Left cardiac atrium (tissue), 4 donors: ENCODE data around the gene PRMT7. TPM values are rescaled to one million over a fixed set of nuclear protein-coding genes. Genes with fewer than 3 reads are reported as not detected.

Experiments used
- ATAC-seq, 2 donors: fragments of 200-7000 bp; cut with Tn5 transposase; one replicate each; pipeline ENCODE4 v1.9.1; 2020; ENCODE audit warnings: mild to moderate bottlenecking in 2 of 2, moderate library complexity in 2 of 2
- DNase-seq: peaks from one replicate; pipeline ENCODE4 v3.0.0-alpha.2; 2020
- intact Hi-C, 2 donors: fragments of 100-400 bp; cut with DNase I; formaldehyde crosslinking; loops; one replicate each; pipeline versions ENCODE4 v1.14.1 to v1.15.1; 2022 to 2023
- total RNA-seq, 2 donors: library from RNA; stranded (reverse); fragmentation: NEBNext Ultra II Directional; extraction: Animal tissue kit (Norgen Biotek cat#: 25700); gene quantifications; one replicate each; pipeline ENCODE4 v1.2.1, GENCODE V29; 2021
- donor health status: DM: no; HTN: yes; CAD: no.
- donor health status: DM: no; HTN: yes; CAD: no; lungs with severe emphysema.
- donor health status: DM: yes; HTN: yes; CAD: no.
- donor health status: Dilated cardiomyopathy.

The PRMT7 gene
- total RNA-seq, 2 donors from 2014 or later = 24.3 to 24.9 TPM

DNA sequence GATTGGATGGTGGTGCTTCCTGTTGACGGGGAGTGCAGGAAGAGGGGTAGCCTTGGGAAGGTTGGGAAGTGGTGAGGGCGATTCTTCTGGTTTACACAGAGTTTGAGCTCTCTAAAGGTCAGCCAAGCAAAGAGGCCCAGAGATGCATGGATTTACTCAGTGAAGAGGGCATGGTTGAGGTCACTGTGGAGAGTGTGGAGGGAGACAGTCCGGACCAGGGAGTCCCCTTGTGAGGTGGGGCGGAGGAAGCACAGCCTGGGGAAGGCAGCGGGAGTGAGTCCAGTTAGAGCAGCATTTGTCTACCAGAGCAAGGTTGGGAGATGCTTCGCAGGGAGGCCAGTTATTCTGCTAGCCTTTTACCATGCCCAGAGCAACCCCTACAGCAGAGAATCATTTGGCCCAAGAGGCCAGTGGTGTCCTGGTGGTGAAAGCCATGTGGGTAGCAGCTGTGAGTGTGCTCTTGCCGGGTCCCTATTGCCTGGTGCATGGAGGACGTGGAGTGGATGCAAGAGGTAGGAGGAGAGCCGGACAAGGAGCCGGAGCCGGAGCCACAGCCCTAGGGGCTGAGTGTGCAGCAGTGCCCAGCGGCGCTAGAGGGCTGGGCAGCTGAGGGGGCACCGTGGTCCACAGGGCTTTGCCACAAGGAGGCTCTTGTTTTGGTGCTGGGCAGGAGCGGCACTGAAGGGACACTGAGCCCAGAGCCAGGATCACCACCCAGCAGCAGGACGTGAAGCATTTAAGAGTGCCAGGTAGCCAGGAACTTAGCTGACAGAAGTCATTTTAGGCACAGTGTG is 27.7 kb downstream of the PRMT7 start:
- intact Hi-C loops = no loop called here
- no peak for ATAC-seq
- no peak for DNase-seq

DNA sequence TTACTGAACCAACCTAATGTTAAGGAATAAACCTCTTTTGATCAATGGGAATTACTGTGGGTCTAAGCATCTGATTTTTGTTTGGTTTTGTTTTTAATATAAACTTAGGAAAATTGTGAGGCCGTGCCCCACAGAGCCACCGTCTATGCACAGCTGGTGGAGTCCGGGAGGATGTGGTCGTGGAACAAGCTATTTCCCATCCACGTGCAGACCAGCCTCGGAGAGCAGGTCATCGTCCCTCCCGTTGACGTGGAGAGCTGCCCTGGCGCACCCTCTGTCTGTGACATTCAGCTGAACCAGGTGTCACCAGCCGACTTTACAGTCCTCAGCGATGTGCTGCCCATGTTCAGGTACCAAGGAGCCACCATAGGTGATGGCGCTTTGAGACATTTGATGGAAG is 28.4 kb downstream of the PRMT7 start:
- no peak for ATAC-seq

DNA sequence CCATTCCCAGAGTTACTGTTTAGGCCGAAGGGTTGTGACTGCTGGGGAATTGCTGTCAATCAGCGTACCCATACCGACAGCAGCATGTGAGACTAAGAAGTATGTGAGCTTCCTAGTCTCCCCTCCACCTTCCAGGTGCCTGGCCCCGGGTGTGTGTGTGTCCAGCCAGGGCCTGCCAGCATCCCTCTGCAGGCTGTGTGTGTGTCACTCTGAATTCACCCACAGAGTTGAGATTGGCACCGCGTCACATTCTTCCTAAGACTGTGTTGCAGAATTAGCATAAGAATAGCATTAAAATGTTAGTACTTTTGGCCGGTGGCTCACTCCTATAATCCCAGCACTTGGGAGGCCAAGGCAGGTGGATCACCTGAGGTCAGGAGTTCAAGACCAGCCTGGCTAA is 31.8 kb downstream of the PRMT7 start:
- intact Hi-C loops = no loop called here
- DNase-seq (no peak), ATAC-seq (no peak)

More for the DNA sequence above, 28.4 kb downstream of the PRMT7 start:
- intact Hi-C loops = no loop called here
- no peak for DNase-seq

DNA sequence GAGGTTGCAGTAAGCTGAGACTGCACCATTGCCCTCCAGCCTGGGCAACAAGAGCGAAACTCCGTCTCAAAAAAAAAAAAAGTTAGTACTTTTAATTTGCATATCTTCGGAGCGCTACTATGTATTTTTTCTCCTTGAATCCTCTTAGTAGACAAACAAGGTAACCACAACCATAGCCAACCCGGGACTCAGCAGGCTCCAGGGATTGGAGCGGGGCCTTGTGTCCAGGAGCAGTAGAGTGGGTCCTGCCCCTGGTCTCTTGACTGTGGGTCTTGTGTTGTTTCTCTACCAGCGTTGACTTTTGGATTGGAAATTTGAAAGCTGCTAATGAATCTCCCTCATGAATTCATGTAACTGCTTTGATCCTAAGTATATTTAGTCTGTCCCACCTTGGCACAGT is 32.3 kb downstream of the PRMT7 start:
- DNase-seq = no peak
- no peak for ATAC-seq
- intact Hi-C loops = no loop called here

DNA sequence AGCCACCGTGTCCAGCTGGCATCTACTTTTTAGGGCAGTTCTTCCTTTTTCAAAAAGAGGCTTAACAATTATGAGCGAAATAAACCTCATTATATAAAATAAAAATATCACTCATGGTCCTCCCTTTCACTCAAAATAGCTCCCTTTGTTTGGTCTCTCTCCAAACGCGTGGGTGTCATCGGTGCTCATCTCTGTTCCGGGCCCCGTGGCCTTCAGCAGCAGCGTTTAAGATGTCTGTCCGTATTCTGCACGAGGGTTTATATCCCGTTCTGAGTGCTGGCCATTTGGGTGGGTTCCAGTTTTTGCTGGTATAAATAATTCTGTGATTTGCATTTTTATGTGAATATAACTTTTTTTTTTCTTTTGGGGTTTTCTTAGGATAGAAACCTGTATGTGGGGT is 33.4 kb downstream of the PRMT7 start:
- ATAC-seq = peak in 1 of 2 donors; percentile 56
- no peak for DNase-seq
- intact Hi-C loops = no loop called here

DNA sequence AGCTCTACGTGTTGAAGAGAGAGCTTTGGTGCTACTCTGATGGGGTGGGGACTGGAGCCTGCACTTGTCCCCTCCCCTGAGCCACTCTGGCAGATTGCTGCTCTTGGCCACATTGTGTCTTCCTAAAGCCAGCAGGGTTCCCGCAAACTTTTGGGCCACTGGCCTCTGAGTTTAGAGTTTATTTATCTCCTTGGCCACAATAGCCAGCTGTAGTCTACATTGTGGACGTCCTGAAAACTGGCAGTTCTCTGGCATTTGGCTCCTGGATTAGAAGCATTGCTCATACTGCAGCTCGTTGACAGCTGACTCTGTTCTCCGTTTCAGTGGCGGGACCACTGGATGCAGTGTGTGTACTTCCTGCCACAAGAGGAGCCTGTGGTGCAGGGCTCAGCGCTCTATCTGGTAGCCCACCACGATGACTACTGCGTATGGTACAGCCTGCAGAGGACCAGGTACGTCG is 34.6 kb downstream of the PRMT7 start:
- ATAC-seq = peak; percentile 61 to 62
- intact Hi-C loops = no loop called here
- DNase-seq = no peak

DNA sequence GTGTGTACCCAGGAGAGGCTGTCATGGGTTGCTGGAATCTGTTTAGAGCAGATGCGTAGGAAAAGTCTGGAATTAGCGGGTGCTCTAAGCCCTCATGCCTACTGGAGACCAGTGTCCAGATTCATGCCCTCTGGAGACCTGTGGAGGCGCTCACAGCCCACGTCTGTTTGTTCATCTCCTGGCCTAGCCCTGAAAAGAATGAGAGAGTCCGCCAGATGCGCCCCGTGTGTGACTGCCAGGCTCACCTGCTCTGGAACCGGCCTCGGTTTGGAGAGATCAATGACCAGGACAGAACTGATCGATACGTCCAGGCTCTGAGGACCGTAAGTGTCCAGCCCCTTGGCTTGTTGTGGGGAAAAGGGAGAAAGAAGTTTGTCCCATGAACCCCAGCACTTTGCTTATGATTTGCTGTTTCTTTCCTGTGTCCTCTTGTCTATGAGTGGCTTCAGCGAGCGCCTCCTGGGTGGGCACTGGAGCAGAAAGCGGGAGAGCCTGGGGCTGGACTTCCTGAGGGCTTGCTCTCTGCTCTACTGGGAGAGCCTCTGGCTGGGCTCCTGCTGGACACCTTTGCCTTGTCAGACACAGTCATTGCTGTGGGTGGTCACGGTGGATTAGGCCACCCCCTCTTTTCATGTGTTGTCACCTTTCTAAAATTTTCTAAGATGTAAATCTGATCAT is 35.3 kb downstream of the PRMT7 start:
- DNase-seq (no peak), ATAC-seq (no peak)
- intact Hi-C loops = no loop called here

DNA sequence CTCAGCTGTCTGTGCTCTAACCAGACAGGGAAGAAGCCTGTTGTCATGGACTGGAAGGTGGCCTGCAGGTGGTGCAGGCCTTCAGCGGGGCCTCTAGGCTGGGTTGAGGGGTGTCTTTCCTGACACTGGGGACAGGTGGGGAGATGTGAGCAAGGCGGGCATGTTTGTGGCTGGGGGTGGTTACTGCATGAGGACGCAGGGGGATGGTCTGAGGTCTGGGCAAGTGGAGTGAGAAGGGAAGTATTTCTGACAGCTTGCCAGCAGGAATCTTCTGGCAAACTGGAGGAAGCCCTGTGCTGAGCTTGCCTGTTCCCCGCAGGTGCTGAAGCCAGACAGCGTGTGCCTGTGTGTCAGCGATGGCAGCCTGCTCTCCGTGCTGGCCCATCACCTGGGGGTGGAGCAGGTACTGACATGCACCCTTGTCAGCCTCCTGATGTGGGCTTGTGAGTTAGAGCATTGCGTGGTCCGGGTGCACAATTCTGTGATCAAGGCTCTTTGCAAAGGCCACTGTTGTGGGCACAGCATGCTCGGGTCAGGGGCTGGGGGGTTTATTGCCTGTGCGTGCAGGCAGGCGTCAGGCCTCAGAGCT is 36.2 kb downstream of the PRMT7 start:
- DNase-seq (no peak), ATAC-seq (no peak)
- intact Hi-C loops = no loop called here

DNA sequence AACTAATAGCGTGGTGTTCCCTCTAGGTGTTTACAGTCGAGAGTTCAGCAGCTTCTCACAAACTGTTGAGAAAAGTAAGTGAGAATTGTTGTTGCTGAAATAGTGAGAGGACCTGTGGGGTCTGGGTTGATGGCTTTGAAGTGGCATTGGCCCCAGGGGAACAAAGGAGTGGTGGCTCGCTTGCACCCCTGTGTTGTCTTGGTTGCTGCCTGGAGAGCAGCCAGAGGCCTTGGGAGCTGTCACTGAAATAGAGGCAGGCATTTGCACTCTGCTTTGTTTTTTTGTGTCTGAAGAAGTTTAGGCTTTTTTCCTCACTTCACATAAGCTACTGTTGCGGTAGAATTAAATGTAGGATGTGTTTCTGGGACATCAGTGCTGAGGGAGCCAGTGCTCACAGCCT is 36.8 kb downstream of the PRMT7 start:
- DNase-seq (no peak), ATAC-seq (no peak)
- intact Hi-C loops = no loop called here

DNA sequence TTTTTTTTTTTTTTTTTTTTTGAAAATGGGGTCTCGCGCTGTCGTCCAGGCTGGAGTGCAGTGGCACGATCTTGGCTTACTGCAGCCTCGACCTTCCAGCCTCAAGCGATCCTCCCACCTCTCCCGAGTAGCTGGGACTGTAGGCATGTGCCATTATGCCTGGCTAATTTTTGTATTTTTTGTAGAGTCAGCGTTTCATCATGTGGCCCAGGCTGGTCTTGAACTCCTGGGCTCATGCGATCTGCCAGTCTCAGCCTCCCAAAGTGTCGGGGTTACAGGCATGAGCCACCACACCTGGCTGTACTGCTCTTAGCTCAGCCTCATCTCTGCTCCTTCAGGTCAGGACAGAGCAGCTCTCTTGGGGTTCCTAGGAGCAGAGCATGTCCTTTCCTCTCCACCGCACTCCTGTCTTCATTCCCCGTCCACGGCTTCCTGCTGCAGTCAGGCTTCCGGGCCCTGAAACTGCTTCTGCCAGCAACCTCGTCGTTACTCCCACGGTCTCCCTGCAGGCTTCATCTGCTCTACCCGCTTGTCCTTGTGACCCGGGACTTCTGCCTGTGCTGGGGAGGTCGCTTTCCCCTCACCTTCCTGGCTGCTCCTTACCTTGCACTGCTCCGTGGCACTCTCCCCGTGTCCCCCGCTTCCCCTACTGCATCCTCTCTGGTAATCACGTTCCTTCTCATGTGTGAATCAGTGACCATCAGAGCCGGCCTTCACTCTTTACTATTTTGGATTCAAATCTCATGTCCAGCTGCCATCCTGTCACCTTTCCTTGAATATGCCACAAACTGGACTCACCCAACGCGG is 38.0 kb downstream of the PRMT7 start:
- intact Hi-C loops = no loop called here
- ATAC-seq = no peak

DNA sequence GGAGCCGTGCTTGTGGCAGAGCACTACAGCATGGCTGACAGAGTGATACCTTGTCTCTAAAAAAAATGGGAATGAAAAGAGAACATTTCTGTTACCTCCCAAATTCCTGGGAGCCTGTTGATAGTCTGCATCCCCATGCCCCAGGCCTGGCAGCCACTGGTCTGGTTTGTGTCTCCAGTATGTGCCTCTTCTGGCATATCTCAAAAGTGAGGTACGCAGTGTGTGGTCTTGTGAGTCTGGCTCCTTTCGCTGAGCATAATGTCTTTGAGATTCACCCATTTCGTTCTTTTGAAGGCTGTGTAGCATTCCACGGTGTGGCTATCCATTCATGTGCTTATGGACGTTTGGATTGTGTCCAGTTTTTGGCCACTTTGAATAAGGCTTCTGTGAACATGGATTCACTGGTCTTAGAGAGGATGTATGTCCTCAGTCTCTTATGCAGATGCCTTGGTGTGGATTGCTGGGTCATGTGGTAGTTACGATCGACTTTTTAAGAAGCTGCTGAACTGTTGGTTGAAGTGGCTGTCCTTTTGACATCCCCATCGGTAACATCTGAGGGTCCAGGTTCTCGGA is 39.1 kb downstream of the PRMT7 start:
- no peak for DNase-seq
- ATAC-seq = no peak
- intact Hi-C loops = no loop called here

More for the DNA sequence above, 38.0 kb downstream of the PRMT7 start:
- DNase-seq = no peak

DNA sequence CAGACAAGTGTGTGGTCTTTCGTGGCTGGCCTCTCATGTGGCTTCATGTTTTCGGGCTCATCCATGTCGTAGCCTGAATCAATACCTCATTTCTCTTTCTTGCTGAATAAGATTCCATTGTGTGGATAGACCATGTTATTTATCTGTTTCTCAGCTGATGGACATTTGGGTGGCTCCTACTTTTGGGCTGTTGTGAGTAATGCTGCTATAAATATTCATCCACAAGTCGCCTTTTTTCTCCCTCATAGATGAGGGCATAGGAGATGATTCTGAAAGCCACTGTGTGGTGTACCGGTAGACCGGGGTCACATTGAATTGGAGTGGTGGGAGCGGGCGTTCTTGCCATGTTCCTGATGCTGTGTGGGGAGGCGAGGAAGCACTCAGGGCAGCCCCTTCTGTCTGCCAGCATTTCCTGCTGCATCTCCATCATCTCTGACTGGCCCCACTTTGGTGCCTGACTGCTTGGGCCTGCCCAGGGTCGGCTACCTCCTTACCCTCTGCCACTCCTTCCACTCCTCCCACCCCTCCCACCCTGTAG is 40.1 kb downstream of the PRMT7 start:
- no peak for ATAC-seq
- no peak for DNase-seq
- intact Hi-C loops = no loop called here

DNA sequence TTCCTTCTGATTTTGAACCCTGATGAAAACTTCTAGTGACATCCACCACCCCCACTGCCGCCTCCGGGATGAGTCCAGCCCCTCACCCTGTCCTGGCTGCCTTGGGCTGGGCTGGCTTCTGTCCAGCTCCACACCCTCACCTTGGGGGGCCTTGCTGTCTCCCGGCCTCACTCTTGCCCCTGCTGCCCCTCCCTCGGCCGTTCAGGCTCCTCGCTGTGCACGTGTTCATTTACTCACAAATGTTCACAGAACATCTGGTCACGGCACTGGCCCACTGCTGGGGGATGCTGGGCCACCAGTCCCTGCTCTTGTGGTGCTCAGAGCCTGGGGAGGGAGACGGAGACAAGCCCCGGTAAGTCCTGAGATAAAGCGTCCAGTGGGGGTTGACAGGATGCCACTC is 40.6 kb downstream of the PRMT7 start:
- intact Hi-C loops = no loop called here
- DNase-seq (no peak), ATAC-seq (no peak)

DNA sequence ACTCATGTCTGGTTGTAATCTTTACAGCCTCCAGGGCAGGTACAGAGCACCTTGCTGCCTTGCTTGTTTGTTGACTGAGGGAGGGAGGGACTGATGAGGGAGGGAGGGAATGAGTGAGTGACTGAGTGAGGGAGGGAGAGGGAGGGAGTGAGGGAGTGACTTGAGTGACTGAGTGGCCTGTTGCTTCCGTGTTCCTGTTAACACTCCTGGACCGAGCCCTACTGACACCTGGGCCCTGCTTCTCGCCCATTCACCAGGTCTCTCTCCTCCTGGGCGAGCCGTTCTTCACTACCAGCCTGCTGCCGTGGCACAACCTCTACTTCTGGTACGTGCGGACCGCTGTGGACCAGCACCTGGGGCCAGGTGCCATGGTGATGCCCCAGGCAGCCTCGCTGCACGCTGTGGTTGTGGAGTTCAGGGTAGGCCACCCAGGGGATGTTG is 41.2 kb downstream of the PRMT7 start:
- intact Hi-C loops = no loop called here
- ATAC-seq = no peak
- DNase-seq = no peak

DNA sequence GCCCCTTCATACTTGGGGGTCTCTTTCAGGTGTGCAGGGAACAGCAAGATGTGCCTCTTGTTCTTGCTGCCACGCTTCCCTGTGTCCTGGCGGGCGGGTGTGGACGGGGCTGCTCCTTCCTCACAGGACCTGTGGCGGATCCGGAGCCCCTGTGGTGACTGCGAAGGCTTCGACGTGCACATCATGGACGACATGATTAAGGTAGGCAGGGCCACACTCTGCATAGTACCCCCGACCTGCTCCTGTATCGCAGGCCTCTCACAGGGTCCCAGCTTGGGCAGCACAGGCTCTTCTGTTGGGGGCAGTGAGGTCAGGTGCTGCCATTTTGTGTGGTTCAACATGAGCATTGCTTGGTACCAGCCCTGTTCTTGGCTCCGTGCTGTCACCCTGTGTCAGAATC is 42.5 kb downstream of the PRMT7 start:
- intact Hi-C loops = no loop called here
- DNase-seq (no peak), ATAC-seq (no peak)

DNA sequence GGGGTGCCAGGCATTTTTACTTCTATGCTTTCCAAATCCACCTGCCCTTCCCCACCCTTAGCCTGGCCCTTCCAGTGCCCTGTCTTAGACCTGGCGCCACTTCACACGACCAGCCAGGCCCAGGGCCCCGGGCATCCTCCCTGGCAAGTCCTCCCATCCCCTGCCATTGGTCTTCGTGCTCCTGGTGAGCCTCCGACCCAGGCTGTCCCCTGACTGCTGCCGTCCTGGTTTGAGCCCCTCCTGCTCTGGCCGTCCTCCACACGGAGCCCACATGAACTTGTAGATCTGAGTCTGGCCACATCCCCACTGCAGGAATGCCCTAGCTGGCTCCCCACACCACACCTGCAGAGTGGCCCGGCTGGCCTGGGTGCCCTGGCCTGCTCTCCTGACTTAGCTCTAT is 44.0 kb downstream of the PRMT7 start:
- ATAC-seq = no peak
- intact Hi-C loops = no loop called here
- DNase-seq = no peak

DNA sequence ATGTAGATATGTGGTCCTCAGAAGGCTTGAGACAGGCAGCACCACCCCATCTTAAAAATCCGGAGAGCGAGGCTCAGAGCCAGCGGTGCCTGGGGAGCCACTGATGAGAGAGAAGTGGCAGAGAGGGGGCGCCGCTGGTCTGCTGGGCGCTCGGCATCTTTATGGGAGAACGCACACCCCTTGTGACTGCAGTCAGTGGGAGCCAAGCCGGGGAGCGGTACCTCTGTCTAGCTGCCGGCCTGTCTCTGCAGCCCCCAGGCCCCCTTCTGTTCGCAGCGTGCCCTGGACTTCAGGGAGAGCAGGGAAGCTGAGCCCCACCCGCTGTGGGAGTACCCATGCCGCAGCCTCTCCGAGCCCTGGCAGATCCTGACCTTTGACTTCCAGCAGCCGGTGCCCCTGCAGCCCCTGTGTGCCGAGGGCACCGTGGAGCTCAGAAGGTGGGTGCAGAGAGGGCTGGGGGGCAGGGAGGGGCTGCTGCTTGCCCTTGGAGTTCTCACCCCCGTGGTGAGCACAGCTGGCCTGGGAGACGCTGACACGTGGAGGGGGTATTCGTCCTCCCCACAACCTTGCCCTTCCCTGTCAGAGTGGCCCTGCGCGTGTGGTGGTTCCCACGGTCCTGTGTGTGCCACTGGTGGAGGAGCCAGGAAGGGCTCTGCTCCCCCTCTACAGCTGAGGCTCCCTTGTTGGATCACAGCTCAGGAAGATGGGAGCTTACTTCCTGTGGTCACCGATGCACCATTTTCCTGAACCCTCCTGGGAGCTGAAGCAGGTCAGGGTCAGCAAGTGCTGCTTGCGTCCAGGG is 44.8 kb downstream of the PRMT7 start:
- ATAC-seq = no peak
- intact Hi-C loops = no loop called here
- no peak for DNase-seq

DNA sequence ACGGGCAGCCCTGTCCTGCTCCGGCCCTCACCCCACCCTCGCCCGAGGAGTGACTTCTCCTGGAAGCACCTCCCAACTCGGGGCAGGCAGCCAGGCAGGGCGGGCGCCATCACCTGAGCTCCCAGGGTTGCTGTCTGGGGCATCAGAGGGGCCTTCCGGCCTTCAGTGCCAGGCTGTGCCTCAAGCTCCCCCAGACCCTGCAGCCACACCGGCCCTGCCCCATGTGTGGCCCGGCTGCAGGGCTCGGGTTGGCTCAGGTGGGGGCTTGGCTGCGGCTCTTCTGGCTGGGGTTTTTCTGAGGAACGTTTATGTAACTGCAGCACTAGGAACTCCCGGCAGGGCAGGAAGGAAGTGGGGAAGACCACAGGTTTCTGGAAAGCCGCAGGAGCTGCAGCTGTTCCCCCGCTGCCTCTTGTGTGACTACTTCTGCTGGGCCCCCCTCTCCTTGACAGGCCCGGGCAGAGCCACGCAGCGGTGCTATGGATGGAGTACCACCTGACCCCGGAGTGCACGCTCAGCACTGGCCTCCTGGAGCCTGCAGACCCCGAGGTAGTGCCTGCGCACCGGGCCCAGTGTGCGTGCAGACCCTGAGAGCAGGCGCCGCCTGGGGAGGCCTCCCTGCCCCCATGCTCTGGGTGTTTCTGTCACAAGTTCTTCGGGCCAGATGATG is 45.6 kb downstream of the PRMT7 start:
- no peak for DNase-seq
- peak; percentile 18 to 38 for ATAC-seq
- intact Hi-C loops = no loop called here
